LNCaP clone FGC (cell line): Measurements from ENCODE around the gene ZP4.

Experiments used
- DNase-seq: peaks from one replicate; pipeline ENCODE4 v3.0.0-alpha.2; 2011; ENCODE audit warnings: low read depth
- H3K4me3 ChIP-seq: 2 replicates; pipeline ENCODE4 v1.5.1; 2011; ENCODE audit warnings: mild to moderate bottlenecking, low read depth, low read length, control low read depth
- CTCF ChIP-seq: IDR thresholded peaks from 2 replicates; pipeline ENCODE4 v1.5.1; 2012; ENCODE audit warnings: mild to moderate bottlenecking; ENCODE audit not compliant: control insufficient read depth, insufficient read depth; ENCODE audit errors: extremely low read depth

ZP4 gene

GRCh38 chr1:237834461-237834860 lies 56.3 kb downstream of the ZP4 start:
- H3K4me3 ChIP-seq: no peak overlapping the region
- no peak for DNase-seq
- TF ChIP-seq CTCF: no peak

- DNase-seq: no peak
- H3K4me3 ChIP-seq: no peak overlapping the region
- TF ChIP-seq CTCF: no peak
Measured at GRCh38 chr1:237834048-237834447, 56.7 kb downstream of the ZP4 start.

- no peak for TF ChIP-seq CTCF
- no peak for DNase-seq
- no peak overlapping the region for H3K4me3 ChIP-seq
Measured at GRCh38 chr1:237832858-237833257, 57.9 kb downstream of the ZP4 start.
